ENCODE measurements around the gene GABARAPL2. TPM values are rescaled to one million over a fixed set of nuclear protein-coding genes. Genes with fewer than 3 reads are reported as not detected.

GABARAPL2 gene
- total and polyA plus RNA-seq, 7 donors = 107 to 215 (median 167) TPM

GRCh38 chr16:75593308-75593707, 27.1 kb downstream of the GABARAPL2 start:
- no peak overlapping the region for H3K4me3 ChIP-seq
- TF ChIP-seq CTCF (IDR thresholded peaks at IDR 0.05) = no peak
- no peaks in the 10 kb centered on the region for H3K27me3 ChIP-seq (ENCODE audit: insufficient read depth in 3 of 3, low read length in 2 of 3)
- H3K9me3 ChIP-seq = no peaks in the 10 kb centered on the region
- WGBS, 3 donors = 37 to 44% (median 40%) methylated on average over 6 of the region's 6 CpGs
- intact Hi-C loops (cut with DNase I) = no loop called here
- ATAC-seq (peak; percentile 67 to 85 (median 80)), DNase-seq (no peak)
- H3K27ac ChIP-seq = peak overlapping the region; percentile 69
- H3K36me3 ChIP-seq (ENCODE audit: insufficient read depth in 1 of 2, low read depth in 1 of 2) = peaks cover 0 to 7% of the 10 kb centered on the region in 2 donors
- H3K4me1 ChIP-seq = peaks cover 3% of the 10 kb centered on the region

DNA sequence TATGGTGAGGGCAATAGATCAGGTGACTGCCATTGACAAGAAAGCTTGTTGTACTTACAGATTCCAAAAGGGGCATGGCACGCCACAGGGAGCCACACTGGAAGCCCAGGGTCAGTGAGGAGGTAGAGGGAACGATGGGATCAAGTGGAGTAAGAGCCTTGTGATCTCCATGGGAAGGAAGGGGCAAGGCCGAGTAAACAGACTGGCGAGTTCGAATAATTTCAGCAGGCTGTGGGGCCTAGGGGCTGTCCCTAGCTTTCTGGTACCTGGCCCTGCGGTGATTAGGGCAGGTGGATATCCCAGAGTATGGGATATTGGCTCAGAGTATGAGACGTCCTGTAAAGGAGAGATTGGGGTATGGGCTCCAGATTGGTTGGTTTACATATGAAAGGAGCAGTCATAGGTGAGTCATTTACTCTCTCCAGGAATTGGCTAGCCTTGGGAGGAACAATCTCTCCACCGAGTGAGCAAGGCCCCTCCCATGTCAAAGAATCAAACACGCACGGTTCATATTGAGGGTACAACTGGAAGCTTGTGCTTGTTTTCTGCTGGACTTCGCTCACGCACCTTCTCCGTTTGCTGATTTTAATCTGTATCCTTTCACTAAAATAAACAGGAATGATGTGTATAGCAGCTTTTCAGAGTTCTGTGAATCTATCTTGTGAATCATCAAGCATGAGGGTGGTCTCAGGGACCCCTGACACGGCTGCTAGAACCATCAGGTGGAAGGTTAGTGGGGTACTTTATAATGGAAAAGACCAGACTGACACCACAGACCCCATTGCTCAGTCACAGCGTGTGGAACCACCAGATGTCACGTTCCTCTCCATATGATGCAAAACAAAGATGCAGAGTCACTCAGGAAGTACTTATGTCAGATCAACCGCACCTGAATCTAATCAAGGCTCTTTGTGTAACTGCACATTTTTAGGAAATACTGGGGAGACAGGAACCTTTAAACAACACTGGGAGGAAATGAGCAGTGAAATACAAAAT, 27.9 kb downstream of the GABARAPL2 start:
- no peak for TF ChIP-seq CTCF (IDR thresholded peaks at IDR 0.05)

DNA sequence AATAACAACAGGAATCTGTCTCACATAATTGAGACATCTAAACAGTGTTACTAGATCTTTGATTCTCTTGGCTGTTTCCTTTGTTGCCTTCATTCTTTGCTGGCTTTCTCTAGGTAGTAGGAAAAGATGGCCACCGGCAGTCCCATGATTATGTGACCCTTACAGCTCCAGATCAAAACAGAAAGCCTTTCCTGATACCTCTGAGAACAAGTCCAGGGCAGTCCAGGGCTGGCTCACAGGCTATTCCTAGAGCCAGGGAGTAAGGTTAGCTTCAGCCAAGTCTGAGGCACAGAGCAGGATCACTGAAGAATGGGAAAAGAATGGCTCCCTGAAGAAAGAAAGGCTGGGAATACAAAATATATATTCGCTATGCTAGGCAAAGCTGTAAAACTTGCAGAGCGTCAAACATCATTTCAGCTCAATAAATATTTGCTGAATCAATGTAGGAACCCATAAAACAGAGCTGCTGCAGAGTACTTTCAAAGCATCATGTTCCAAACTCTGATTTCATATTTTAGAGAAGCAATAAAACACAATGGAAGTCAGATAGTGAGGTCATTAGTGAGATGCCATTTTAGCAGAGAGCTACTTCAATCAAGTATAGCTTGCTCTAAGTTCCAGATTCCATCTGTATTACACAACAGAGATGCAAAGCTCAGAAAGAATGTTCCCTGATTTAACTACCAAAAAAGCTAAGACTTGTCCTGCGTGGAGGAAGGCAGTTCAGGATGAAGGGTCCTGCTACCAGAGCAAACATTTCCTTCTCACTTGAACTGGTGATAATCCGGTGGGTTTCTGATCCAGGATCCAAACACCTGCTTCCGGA, 33.5 kb downstream of the GABARAPL2 start:
- Histone ChIP-seq H3K36me3 (ENCODE audit: insufficient read depth in 1 of 2, low read depth in 1 of 2) (peaks cover 11 to 67% of the 10 kb centered on the region in 2 donors), H3K4me1 (peaks cover 3% of the 10 kb centered on the region), H3K9me3 (no peaks in the 10 kb centered on the region), H3K27me3 (ENCODE audit: insufficient read depth in 3 of 3, low read length in 2 of 3) (no peaks in the 10 kb centered on the region), H3K27ac (no peak overlapping the region), H3K4me3 (no peak overlapping the region)
- intact Hi-C loops (cut with DNase I) = no loop called here
- no peak for TF ChIP-seq CTCF (IDR thresholded peaks at IDR 0.05)
- ATAC-seq = peak in 1 of 4 donors; percentile 62
- WGBS, 3 donors = 87 to 92% (median 91%) methylated on average over 6 of the region's 6 CpGs
- DNase-seq = no peak

More for the DNA sequence above, 27.9 kb downstream of the GABARAPL2 start:
- H3K4me3 ChIP-seq = no peak overlapping the region
- peak; percentile 60 to 69 (median 64) for ATAC-seq
- no peak for DNase-seq
- no peaks in the 10 kb centered on the region for H3K27me3 ChIP-seq (ENCODE audit: insufficient read depth in 3 of 3, low read length in 2 of 3)
- H3K9me3 ChIP-seq = no peaks in the 10 kb centered on the region
- H3K4me1 ChIP-seq = peaks cover 3% of the 10 kb centered on the region
- peak overlapping the region; percentile 69 for H3K27ac ChIP-seq
- 69 to 76% (median 73%) methylated on average over 17 of the region's 17 CpGs for WGBS, 3 donors
- H3K36me3 ChIP-seq (ENCODE audit: insufficient read depth in 1 of 2, low read depth in 1 of 2) = peaks cover 0 to 15% of the 10 kb centered on the region in 2 donors
- intact Hi-C loops (cut with DNase I) = no loop called here

DNA sequence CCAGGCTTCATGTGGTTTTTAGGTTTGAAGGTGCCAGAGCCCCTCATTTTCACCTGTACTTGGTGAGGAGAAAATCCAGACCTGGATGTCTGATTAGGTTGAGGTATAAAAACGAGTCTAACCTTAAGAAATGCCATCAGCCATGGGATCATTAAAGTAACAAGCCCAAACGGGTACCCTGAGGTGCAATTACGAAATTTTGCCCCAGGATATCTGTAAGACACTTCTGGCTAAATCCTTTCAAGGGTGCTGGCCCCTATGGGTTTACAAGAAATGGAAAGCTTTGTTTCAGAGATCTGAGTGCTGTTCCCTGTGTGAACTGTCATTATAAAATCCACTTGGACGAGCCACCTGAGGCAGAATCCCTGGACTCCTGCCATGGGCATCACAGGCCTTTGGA, 37.1 kb downstream of the GABARAPL2 start:
- Histone ChIP-seq H3K9me3 (no peaks in the 10 kb centered on the region), H3K4me3 (no peak overlapping the region), H3K27me3 (ENCODE audit: insufficient read depth in 3 of 3, low read length in 2 of 3) (no peaks in the 10 kb centered on the region), H3K4me1 (no peaks in the 10 kb centered on the region), H3K27ac (no peak overlapping the region), H3K36me3 (ENCODE audit: insufficient read depth in 1 of 2, low read depth in 1 of 2) (peaks cover 19 to 95% of the 10 kb centered on the region in 2 donors)
- 89 to 93% (median 91%) methylated on average over 4 of the region's 4 CpGs for WGBS, 3 donors
- TF ChIP-seq CTCF (IDR thresholded peaks at IDR 0.05) = no peak
- DNase-seq = no peak
- intact Hi-C loops (cut with DNase I) = no loop called here
- ATAC-seq = no peak

Measured in psoas muscle (tissue), 8 donors.